Mononuclear cell (primary cell): ENCODE measurements around the gene DENND6B. TPM values are rescaled to one million over a fixed set of nuclear protein-coding genes. Genes with fewer than 3 reads are reported as not detected.
"Not testable (repeated sequence)": the region's sequence is repeated elsewhere in the genome, so short reads cannot be mapped to it uniquely, and the experiment has no call there.

Experiments
- H3K27me3 ChIP-seq: 2 replicates; pipeline ENCODE4 v1.6.0; 2011; ENCODE audit warnings: low read length, control low read depth; ENCODE audit not compliant: insufficient read depth
- H3K4me1 ChIP-seq: 2 replicates; pipeline ENCODE4 v1.5.1; 2011; ENCODE audit warnings: mild to moderate bottlenecking, low read length, control low read depth; ENCODE audit not compliant: insufficient read depth
- H3K4me3 ChIP-seq: 2 replicates; pipeline ENCODE4 v1.5.1; 2011; ENCODE audit warnings: mild to moderate bottlenecking, low read length, moderate library complexity
- H3K9me3 ChIP-seq: 2 replicates; pipeline ENCODE4 v1.5.1; 2011; ENCODE audit warnings: low read depth, mild to moderate bottlenecking, control low read depth, low read length
- total RNA-seq: library from RNA; depleted of rRNA; stranded (reverse); fragments of >200 nt; gene quantifications from one replicate; pipeline ENCODE4 v1.2.3, GENCODE V29; 2012

The DENND6B gene
- total RNA-seq, 1 donor: 1.0 TPM

DNA sequence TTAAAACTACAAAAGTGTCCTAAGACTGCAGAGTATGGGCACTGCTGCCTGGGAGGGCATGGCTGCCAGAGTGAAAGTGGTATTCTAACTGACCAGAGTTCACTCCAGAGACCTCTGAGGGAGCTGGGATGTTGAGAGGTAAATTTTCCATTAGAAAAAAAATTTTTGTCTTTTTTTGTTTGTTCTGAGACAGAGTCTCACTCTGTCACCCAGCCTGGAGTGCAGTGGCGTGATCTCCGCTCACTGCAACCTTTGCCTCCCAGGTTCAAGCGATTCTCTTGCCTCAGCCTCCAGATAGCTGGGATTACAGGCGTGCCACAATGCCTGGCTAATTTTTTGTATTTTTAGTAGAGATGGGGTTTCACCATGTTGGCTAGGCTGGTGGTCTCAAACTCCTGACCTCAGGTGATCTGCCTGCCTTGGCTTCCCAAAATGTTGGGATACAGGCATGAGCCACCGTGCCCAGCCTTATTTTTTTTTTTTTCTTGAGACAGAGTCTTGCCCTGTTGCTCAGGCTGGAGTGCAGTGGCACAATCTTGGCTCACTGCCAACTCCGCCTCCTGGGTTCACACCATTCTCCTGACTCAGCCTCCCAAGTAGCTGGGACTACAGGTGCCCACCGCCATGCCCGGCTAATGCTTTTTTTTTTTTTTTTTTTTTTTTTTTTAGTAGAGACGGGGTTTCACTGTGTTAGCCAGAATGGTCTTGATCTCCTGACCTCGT is 4.3 kb downstream of the DENND6B start:
- not testable (repeated sequence) for H3K4me3 ChIP-seq, H3K27me3 ChIP-seq, H3K9me3 ChIP-seq
- peaks cover 10% of the 10 kb centered on the region for H3K4me1 ChIP-seq

DNA sequence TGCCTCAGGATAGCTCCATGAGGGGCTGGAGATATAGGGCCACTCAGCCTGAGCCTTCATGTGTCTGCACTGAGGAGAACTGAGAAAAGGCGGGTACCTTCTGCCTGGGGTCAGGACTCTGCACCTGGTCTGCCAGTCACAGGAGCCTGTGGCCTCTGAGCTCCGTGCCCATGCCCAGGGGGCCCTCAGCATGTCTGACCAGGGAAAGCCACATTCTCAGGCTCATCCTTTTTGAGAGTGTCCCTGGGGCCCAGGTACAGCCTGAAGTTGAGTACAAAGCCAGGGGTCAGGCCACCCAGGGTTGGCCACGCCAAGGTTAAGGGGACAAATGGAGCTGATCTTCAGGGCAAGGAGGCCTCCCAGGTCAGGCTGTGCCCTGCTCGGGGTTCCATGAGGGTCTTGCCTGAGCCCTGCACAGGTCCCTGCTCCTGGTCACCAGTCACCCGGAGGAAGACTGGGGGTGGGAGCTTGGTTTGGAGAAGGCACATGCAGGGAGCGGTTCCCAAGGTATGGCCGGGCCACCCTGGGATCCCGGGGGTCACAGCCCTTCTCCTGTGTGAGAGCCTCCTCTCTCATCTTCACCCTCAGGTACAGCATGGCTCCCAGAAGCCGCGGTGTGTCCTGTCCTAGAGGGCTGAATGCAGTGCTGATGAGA is 6.0 kb downstream of the DENND6B start:
- no peaks in the 10 kb centered on the region for H3K4me1 ChIP-seq
- no peaks in the 10 kb centered on the region for H3K9me3 ChIP-seq
- no peaks in the 10 kb centered on the region for H3K27me3 ChIP-seq
- H3K4me3 ChIP-seq: no peak overlapping the region

DNA sequence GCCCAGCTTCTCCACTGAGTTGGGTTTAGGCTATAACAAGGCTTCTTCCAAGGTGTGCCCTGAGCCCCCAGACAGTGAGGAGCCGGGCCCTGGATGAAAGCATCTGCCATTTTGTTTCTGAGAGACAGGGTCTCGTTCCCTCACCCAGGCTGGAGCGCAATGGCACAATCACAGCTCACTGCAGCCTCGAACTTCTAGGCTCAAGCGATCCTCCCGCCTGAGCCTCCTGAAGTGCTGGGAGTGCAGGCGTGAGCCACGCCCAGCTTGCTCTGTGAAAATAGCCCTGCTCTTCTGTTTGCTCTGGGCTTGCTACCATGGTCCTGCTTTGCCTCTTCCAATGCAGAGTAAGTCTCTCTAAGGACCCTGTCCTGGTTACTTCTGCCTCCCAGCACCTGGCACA is 6.7 kb downstream of the DENND6B start:
- peaks cover 5% of the 10 kb centered on the region for H3K4me1 ChIP-seq
- no peaks in the 10 kb centered on the region for H3K27me3 ChIP-seq
- no peak overlapping the region for H3K4me3 ChIP-seq
- no peaks in the 10 kb centered on the region for H3K9me3 ChIP-seq

GRCh38 chr22:50319503-50319951 is 7.3 kb downstream of the DENND6B start:
- H3K27me3 ChIP-seq: no peaks in the 10 kb centered on the region
- peaks cover 11% of the 10 kb centered on the region for H3K4me1 ChIP-seq
- H3K4me3 ChIP-seq: no peak overlapping the region
- no peaks in the 10 kb centered on the region for H3K9me3 ChIP-seq

- Histone ChIP-seq H3K27me3 (no peaks in the 10 kb centered on the region), H3K9me3 (no peaks in the 10 kb centered on the region), H3K4me1 (peaks cover 18% of the 10 kb centered on the region), H3K4me3 (no peak overlapping the region)
These were observed 8.0 kb downstream of the DENND6B start for GRCh38 chr22:50318698-50319411.

DNA sequence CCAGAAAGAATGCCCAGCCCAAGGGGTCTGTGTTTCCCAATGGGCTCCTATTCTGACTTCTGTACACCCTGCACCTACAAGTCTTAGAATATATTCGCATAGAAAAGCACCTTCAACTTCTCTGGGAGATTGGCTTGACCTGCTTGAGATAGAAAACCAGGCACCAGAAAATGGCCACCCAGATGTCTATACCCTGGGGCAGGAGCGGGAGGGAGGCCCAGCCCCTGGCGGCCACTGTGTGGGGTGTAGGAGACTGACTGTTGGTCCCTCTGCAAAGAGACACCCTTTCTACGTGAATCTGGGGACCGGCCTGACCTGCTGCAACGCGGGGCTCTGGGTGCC is 8.5 kb downstream of the DENND6B start:
- no peak overlapping the region for H3K4me3 ChIP-seq
- H3K9me3 ChIP-seq: no peaks in the 10 kb centered on the region
- H3K4me1 ChIP-seq: peaks cover 22% of the 10 kb centered on the region
- H3K27me3 ChIP-seq: no peaks in the 10 kb centered on the region

GRCh38 chr22:50317674-50318073 is 9.1 kb downstream of the DENND6B start:
- Histone ChIP-seq H3K27me3 (no peaks in the 10 kb centered on the region), H3K9me3 (no peaks in the 10 kb centered on the region), H3K4me3 (no peak overlapping the region), H3K4me1 (peaks cover 22% of the 10 kb centered on the region)

DNA sequence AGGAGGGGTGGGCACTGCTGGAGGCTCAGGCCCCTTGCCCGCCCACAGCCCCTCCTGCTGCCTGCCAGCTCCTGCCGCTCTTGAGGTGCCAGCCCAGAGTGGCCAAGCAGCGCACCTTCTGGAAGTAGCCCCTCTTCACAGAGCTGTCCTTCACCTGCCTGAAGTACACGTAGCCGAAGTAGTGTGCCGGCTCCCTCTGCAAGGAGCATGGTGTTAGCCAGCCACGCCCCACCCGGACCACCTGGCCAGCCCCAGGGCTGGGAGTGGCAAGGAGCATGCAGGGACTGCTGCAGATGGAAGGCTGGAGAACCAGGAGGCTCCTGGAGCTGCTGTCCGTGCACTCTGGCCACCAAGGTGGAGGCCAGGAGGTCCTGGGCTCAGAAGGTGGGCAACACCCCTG is 9.6 kb downstream of the DENND6B start:
- H3K4me1 ChIP-seq: peaks cover 22% of the 10 kb centered on the region
- no peaks in the 10 kb centered on the region for H3K27me3 ChIP-seq
- no peak overlapping the region for H3K4me3 ChIP-seq
- no peaks in the 10 kb centered on the region for H3K9me3 ChIP-seq

DNA sequence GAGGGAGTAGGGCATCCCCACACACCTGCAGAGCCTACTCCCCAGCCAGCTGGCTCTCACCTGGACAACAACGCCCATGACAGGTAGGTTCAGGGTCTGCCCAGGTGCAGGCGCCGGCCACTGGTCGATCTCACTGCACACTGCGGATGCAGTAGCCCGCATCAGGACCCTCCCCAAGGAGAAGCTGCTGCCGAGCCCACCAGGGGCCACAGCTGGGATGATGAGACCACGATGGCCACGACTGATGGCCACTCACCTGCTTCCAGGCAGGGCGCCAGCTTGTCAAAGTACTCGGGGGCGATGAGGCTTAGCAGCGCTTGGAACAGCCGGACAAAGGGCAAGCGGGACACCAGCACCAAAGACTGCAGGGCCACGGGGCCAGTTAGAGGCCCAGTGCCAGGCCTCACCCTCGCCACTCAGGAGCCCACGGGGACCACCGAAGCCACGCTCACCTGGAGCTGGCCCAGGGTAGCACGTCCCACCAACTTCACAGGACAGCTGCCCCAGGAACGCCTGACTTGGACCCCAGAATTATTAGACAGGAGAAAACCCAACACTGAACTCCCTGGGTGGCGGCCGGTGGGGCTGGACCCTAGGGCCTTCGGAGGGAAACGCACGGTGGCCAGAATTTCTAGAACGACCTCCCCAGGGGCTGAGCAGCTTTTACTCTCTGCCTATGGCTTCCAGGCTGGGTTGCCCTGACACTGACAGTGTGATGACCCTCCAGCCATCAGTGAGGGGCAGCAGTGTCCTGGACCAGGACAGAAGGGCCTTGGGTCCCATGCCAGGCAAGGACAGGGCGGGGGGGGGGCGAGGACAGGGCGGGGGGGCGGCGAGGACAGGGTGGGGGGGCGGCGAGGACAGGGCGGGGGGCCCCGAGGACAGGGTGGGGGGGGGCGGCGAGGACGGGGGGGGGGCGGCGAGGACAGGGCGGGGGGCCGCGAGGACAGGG is 10.4 kb downstream of the DENND6B start:
- Histone ChIP-seq H3K27me3 (no peaks in the 10 kb centered on the region), H3K9me3 (no peaks in the 10 kb centered on the region), H3K4me1 (peaks cover 22% of the 10 kb centered on the region), H3K4me3 (no peak overlapping the region)

DNA sequence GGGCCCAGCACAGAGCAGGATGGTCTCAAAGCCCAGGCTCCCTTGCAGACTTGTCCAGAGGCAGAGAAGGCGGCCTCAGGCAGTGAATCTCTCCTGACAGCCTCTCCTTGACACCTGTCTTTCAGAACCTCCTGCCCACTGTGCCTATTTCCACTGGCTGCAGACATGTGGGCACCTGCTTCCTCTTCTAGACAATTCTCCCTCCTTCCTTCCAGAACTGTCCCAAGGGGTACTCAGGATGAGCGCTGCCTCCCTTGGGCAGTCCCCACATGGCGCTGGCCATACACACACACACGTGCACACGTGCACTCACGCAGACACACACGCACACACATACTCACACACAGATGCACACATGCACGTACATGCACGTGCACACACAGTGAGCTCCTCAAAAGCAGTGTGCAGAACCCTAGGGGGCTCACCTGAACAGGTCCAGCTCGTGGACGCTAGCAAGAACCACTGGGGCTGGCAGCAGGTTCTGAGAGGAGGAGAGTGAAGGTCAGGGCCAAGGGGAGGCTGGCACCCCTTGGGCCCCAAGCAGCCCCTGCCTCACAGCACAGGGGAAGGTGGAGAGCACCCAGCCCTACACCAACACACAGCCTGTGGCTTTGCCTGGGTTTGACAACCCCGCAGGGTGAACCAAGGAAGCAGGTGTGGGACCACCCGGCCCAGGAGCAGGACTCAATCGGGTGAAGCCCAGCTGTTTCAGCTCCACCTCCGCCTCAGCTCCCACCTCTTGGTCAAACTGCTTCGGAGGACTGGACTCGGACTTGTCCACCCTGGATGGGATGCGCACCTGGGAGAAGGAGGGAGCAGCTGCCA is 11.3 kb downstream of the DENND6B start:
- Histone ChIP-seq H3K27me3 (no peaks in the 10 kb centered on the region), H3K4me1 (peaks cover 22% of the 10 kb centered on the region), H3K9me3 (no peaks in the 10 kb centered on the region), H3K4me3 (no peak overlapping the region)

DNA sequence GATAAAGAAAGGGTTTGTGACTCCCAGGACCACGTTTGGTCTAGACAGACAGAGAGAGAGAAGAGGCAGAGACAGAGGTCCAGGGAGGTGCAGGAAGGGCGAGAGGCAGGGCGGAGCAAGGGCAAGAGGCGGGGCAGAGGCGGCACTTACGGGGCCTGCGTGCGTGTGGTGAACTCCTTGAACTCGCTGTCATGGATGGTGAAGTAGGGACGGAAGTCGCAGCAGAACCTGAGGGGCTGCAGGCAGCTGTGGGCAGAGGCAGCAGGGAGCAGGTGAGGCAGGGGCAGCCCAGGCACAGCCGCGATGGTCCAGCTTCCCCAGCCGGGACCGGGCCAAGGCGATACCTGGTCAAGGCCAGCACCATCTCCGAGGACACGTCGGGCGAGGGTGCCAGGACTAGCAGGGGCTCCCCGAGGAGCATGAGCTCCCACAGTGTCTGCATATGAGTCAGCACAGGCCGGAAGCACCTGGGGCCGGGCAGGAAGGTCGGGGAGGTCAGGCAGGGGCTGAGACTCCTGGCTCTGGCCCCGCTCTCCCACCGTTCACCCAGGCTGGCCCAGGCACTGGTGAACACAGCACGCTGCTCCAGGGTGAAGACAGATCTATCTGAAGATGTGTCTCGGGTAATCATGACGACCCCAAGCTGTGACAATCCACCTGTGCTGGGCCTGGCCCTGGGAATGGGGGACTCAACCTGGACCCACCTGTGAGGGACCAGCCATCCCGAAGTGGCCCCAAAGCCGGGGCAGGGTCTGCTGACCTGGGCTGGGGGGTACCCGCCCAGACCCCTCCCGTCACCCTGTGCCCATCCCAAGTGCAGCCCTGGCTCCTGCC is 12.1 kb downstream of the DENND6B start:
- H3K27me3 ChIP-seq: no peaks in the 10 kb centered on the region
- no peaks in the 10 kb centered on the region for H3K9me3 ChIP-seq
- peak overlapping the region; percentile 21 for H3K4me3 ChIP-seq
- peaks cover 23% of the 10 kb centered on the region for H3K4me1 ChIP-seq

- Histone ChIP-seq H3K4me3 (peak overlapping the region; percentile 21), H3K9me3 (no peaks in the 10 kb centered on the region), H3K27me3 (no peaks in the 10 kb centered on the region), H3K4me1 (peaks cover 29% of the 10 kb centered on the region)
These were observed 12.7 kb downstream of the DENND6B start for GRCh38 chr22:50314081-50314454.

DNA sequence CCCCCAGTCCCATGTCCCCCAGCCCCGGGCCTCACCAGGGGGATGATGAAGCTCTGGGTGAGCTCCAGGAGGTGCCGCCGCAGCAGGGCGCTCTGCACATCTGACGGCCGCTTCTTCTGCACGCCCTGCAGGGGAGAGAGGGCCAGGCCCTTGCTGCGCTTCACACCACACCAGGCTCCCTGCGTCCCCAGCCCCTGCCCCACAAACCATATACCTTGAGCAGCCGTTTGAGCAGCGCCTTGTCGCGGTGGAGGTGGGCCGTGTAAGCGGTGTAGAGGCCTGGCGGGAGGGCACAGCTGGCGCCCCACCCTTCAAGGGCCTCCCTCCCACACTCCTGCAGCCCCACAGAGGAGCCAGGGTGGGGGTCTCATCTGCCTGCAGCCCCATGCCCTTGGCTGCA is 13.2 kb downstream of the DENND6B start:
- no peaks in the 10 kb centered on the region for H3K27me3 ChIP-seq
- H3K4me3 ChIP-seq: no peak overlapping the region
- H3K4me1 ChIP-seq: peaks cover 33% of the 10 kb centered on the region
- no peaks in the 10 kb centered on the region for H3K9me3 ChIP-seq
